GM18520 (cell line): ENCODE results near the gene GP9.
"Not testable (repeated sequence)": the region's sequence is repeated elsewhere in the genome, so short reads cannot be mapped to it uniquely, and the experiment has no call there.

ENCODE experiments used
- ATAC-seq: cut with Tn5 transposase; IDR thresholded peaks from one replicate; pipeline ENCODE4 v1.9.1; 2021; ENCODE audit not compliant: unreplicated experiment

The GP9 gene

DNA sequence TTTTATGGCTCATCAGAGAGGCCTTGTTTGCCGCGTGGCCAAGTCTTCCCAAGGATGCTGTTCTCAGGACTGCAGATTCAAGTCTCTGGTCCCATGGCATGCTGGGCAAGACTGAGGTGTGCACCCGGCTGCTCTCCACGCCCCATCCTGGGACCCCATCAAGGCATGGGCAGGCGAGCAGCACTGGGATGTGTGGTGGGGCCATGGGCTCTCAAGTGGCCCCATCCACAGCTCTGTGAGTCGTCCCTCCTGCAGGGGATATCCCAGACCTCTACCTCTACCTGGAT, 13.1 kb upstream of the GP9 start:
- no peak for ATAC-seq

DNA sequence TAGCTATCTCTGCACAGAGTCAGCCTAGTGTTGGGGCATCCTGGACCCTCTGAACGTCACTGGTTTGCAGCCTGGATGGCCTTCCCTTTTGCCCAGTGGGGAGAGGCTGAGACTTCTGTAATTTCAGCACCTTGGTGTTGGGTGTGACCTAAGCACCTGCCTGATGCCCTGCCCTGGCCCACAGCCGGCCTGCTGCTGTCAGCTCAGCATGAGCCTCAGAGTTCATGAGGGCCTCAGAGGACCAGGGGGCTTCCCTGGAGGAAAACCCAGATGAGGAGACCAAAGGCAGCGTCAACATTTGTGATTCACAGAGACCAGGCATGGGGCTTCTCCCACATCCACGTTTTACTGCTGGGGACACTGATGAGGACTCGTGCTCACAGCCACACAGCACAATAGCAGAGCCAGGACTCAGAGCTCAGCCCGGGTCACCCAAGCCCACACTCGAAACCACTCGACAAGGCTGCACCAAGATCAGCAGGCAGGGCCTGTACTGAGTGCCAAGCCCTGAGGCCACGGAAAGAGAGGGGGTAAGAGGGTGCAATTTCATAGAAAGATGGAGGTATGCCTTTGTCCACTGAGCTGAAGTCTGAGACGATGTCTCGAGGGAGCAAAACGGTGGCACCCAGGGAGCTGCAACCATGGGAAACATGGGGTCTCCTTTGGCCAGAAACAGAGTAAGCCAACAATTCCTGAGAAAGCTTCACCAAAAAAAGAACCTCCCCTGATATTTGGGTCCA, 9.9 kb upstream of the GP9 start:
- no peak for ATAC-seq

DNA sequence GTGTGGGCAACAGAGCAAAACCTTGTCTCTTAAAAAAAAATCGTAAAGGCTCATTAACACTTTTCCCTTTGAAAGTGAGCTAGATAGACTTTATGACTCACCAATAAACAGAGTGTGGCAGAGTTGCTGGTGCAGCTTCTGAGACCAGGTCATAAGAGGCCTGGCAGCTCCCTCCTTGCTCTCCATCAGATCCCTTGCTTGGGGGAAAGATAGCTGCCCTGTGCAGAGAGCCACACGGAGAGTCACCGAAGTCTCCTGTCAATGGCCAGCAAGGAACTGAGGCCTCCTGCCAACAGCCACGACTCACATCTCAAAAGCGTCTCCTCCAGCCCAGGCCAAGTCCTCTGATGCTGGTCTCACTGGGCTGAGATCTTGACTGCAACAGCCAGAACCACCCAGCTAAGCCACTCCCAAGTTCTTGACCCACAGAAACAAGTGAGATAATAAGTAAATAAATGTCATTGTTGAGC, 8.7 kb upstream of the GP9 start:
- ATAC-seq = no peak

DNA sequence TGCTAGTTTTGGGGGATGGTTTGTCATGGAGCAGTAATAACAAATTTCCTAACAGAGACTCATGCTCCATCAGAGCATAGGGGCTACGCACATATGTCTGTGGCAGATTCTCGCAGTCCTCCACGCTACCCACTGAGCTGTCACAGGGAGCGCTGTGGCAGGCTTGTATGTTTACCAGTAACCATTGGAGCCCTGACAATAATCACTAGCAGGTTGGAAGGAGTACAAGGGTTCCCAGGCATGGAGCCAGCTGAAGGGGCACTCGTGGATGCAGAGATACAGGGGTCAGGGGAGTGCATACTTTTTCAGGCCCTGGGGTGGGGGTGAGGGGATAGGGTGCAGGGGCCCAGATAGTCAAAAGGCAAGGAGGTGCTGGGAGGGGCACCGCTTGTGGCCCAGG, 7.9 kb upstream of the GP9 start:
- ATAC-seq = no peak

DNA sequence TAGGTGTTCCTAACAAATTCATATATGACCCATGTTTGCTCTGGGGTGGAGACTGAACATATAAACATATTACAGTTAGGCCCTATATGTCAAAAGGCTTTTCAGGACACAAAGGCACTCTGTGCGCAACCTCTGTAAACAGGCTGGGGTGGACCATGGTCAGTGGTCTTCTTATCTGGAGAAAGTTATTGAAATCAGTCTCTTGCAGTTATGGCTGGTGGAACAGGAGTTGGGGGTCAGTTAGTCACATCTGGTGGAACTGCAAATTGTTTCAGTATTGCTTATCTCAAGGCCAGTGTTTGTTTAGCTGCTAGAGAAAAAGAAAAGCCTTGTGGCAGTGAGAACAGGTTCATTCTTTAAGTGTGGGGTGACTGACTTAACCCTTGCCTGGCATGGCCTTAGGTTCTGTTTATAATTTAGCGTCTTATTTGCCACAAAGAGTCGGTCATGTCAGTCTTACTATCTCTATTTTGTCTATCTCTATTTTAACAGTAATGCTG, 5.9 kb upstream of the GP9 start:
- ATAC-seq = no peak

DNA sequence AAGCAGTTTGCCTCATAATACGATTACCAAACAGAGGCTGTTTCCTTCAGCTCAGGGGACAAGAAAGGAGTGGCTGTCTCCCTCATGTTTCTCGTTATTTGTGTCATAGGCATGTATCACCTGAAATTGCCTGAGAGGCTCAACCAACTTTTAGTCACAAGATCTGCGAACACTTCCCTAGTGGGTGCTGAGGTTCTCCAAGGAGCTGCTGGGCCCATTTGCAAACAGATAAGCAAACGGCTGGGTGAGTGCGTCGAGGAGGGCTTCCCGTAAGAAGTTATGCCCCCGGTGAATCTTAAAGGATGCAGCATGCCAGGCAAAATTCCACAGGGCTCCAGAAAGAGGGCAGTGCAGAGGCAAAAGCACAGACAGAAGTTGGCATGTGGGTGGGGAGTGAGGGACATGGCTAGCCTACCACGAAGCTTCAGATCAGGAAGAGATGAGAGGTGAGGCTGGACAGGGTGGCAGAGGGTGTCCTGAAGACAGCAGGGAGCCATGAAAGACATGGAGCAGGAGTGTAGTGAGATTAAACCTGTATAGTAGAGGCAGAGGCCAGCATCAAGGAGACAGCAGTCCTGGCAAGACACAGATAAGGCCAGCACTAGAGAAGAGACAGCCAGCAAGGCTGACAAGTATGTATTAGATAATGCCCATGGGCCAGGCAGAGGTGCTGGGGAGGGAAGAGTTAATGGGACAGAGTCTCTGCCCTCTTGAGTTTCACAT, 4.0 kb upstream of the GP9 start:
- ATAC-seq = no peak

DNA sequence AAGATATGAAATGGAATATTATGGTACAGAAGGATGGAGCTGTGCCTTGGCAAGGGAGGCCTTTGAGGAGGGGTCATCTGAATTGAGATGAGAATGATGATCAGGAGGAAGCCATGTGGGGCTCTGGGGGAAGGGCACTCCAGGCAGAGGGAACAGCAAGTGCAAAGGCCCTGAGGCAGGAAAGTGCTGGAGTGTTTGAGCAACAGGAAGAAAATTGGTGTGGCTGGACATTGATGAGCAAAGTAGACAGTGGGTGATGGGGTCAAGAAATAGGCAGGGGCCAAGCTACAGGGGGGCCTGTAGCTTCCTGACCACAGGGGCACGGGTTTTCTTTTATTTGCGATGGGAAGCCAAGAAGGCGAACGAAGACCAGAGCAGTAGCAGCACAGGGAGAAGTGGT, 3.3 kb upstream of the GP9 start:
- no peak for ATAC-seq

DNA sequence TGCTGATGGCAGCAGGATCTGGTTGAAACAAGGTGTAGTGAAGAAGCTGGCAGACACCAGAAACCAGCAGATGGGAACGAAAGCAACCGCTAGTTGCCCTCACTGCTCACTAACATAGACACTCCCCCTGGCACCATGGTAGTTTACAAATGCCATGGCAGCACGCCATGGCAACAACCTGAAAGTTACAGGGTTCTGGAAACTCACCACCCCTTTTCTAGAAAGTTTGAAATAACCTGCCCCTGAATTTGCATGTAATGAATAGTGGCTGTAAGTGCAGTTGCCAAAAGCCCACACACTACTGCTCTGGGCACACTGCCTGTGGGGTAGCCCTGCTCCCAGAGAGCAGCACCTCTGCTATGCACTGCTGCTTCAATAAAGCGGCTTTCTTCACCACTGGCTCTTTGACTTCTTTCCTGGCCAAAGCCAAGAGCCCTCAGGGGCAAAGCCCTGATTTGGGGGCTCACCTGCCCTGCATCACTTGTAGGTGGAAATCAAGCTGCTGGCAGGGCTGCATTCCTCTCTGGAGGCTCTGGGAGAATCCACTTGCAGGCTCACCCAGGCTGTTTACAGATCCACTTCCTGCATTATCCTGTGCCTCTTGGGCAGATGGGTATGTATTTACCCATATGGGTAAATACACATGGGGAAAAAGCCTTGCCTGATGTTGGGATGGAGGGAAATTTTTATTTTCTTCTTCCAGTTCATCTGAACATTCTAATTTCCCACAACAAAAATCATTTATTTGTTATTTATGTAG, 2.0 kb upstream of the GP9 start:
- ATAC-seq = peak; percentile 83

DNA sequence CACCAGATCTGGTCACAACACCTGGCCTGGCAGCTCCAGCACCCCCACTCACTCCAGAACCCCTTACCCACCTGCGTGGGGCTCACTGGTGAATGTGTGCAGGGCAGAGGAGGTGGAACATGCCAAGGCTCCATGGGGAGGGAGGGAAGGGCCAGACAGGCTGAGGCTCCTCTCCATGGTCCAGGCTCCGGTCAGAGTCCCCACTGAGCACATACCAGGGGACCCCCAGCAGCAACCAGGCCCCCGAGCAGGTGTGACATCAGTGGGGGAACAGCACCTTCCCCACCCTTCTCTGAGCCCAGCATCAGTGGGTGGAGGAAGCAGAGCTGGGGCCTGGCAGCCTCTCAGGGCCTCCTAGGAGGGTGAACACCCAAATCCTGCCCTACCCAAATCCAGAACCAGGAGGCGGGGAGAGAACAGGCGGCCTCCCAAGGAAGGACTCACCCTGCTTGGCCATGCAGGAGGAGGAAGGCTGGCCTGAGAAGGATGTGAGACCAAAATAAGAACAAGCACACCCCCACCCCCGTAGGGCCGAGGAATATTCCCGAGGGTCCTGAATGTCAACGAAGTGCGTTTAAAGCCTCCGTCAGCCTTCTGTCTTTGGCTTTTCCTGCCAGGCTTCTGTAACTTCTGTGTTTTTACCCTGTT, 1.1 kb upstream of the GP9 start:
- ATAC-seq = no peak

DNA sequence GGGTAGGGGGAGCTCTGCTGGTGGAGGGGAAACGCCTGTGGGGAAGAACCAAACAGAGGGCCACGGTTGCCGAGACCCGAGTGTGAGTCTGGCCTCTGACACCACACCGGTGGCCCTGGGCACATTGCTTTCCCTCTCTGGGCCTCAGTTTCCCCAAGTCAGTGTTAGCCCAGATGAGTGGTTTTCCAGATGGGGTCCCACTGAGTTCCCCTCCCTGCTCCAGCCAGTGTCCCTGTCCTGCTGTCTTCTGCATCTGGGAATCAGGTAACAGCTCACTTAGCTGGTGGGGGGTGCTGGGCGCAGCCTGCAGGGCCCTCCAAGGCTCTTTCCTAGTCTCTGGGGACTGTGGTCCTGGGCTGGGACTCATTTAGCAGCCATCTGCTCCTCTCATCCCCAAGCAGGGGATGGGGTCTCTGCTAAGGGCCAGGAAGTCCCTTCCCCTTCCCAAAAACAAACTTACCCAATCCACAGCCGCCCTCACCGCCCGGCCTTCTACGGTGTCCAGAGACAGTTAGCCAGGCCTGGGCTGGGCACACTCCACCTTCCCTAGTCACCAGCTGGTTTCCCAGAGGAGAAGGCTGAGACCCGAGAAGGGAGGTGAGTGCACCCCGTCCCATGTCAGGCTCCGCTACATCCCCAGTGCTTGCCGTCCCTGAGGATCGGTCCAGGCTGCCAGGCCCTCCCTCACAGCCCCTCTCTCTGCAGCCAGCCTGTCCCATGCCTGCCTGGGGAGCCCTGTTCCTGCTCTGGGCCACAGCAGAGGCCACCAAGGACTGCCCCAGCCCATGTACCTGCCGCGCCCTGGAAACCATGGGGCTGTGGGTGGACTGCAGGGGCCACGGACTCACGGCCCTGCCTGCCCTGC, 676 bp downstream of the GP9 start:
- no peak for ATAC-seq

DNA sequence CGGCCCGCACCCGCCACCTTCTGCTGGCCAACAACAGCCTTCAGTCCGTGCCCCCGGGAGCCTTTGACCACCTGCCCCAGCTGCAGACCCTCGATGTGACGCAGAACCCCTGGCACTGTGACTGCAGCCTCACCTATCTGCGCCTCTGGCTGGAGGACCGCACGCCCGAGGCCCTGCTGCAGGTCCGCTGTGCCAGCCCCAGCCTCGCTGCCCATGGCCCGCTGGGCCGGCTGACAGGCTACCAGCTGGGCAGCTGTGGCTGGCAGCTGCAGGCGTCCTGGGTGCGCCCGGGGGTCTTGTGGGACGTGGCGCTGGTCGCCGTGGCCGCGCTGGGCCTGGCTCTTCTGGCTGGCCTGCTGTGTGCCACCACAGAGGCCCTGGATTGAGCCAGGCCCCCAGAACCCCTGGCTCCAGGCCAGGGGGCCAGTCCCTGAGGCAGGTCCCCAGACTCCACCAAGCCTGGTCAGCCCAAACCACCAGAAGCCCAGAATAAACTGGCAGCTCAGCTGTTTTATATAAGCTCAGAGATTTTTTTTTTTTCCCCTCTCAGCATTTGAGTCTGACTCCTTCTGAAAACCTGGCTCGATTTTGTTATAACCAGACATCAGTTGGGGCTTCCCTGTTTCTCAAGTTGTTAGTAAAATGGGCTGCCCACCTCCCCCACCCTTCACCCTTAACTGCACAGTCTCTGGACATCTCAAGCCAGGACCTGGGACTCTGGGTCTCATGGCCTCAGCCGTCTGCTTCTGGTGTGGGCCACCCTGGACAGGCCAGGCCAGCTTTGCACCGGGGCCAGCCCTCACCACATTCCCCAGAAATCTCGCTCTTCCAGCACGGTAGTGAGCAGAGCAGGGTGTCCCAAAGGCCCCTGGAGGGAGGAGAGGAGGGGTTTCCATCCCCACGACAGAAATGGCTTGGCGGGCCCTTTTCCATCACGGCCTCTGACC, 1.6 kb downstream of the GP9 start:
- no peak for ATAC-seq

DNA sequence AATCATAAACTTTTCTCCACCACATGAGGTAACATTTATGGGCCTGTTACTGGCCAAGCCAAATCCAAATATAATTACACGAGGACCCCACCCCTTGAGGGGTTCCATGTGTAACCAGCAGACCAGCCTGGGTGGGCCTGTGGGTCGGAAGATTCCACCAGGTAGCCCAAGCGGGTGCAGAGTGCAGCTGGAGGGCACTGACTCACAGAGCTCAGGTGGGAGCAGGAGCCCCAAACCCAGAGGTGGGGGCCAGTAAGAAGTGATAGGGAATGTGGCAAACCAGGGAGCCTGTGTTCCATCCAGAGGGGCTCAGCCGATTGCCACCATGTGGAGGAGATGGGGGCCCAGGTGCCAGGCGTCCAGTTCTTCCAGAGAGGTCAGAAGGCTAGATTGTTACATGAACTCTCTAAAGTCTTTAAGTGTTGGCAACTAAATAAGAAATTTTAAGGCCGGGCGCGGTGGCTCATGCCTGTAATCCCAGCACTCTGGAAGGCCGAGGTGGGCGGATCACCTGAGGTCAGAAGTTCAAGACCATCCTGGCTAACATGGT, 2.6 kb downstream of the GP9 start:
- ATAC-seq = no peak

DNA sequence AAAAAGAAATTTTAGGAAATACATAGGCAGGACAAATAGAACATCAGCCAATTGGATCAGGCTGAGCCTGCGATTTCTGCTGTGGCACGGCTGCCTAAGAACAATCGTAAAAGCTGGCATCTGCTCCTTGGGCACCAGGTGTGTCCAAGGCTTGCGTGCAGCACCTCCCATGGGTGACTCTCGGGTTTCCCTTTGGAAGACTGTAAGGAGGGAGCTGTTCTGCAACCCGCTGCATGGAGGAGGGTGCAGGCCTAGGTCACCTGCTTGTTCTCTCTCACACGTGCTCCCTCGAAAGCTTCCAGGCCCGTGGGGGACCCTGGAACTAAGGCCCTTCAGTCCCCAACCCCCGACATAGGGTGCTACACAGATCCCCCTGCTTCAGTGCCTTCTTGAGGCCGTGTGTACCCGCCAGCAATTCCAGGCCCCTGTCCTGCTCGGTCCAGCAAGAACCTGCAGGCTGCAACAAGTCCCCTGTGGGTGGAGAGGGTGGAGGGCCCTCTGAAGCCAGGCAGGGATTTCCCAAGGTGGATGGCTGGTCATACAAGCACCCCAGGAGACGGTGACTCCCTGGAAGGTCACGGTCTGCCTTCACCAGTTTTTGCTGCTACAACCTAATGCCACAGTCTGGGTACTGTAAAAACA, 3.4 kb downstream of the GP9 start:
- no peak for ATAC-seq

DNA sequence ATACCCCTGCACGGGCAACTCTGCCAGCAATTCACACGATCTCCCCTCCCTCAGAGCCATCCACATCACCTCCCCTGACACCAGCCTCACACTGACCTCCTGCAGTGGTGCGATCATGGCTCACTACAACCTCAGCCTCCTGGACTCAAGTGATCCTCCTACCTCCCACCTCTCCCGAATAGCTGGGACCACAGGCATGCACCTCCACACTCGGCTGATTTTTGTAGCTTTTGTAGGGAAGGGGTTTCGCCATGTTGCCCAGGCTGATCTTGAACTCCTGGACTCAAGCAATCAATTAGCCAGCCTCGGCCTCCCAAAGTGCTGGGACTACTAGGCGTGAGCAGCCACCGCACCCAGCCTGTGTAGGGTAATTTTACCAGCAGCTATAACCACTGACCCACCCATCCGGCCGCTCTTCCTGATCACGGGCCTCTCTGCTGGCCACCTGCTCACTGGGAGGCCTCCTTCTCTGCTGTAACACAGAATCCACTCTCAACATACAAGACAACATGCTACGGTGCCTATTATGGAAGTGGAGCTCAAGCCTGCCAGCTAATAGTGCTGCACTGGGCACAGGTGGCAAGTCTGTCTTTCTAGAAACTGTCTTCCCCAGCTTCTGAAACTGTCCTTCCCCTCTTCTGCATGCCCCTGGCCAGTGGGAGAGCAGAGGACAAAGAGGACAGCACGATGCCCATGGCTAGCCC, 4.6 kb downstream of the GP9 start:
- ATAC-seq = no peak

DNA sequence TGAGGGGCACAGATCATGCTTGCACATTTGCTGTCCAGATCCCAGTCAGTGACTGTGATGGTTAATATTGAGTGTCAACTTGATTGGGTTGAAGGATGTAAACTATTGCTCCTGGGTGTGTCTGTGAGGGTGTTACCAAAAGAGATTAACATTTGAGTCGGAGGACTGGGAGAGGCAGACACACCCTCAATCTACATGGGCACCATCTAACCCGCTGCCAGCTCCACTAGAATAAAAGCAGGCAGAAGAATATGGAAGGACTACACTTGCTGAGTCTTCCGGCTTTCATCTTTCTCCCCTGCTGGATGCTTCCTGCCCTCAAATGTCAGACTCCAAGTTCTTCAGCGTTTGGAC, 5.1 kb downstream of the GP9 start:
- ATAC-seq = no peak

DNA sequence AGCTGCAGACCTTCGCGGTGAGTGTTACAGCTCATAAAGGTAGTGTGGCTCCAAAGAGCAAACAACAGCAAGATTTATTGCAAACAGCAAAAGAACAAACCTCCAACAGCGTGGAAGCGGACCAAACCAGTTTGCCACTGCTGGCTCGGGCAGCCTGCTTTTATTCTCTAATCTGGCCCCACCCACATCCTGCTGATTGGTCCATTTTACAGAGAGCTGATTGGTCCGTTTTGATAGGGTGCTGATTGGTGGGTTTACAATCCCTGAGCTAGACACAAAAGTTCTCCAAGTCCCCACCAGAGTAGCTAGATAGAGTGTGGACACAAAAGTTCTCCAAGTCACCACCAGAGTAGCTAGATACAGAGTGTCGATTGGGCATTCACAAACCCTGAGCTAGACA, 7.1 kb downstream of the GP9 start:
- ATAC-seq = not testable (repeated sequence)

DNA sequence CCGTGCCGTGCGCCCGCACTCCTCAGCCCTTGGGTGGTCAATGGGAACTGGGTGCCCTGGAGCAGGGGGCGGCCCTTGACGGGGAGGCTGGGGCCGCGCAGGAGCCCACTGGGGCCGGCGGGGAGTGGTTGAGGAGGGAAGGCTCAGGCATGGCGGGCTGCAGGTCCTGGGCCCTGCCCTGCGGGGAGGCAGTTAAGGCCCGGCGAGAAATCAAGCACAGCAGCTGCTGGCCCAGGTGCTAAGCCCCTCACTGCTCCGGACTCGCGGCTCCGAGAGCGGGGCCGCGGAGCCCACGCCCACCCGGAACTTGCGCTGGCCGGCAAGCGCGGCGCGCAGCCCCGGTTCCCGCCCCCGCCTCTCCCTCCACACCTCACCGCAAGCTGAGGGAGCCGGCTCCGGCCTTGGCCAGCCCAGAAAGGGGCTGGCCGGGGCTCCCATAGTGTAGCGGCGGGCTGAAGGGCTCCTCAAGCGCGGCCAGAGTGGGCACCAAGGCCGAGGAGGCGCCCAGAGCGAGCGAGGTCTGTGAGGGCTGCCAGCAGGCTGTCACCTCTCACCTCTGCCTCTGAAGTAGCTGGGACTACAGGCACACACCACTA, 7.8 kb downstream of the GP9 start:
- no peak for ATAC-seq
